Measurements from ENCODE around the gene LITAF. TPM values are rescaled to one million over a fixed set of nuclear protein-coding genes. Genes with fewer than 3 reads are reported as not detected.
"Not testable (repeated sequence)": the region's sequence is repeated elsewhere in the genome, so short reads cannot be mapped to it uniquely, and the experiment has no call there.

The LITAF gene
- total RNA-seq, 4 donors from 2014 or later: 31.6 to 95.0 (median 44.5) TPM

GRCh38 chr16:11562941-11563340 is 23.8 kb downstream of the LITAF start:
- peak overlapping the region in 1 of 4 donors; percentile 59 for H3K27ac ChIP-seq
- ATAC-seq: no peak
- no peaks in the 10 kb centered on the region for H3K9me3 ChIP-seq
- H3K27me3 ChIP-seq: no peaks in the 10 kb centered on the region
- TF ChIP-seq POLR2AphosphoS5 (IDR thresholded peaks at IDR 0.05): no peak
- TF ChIP-seq POLR2A (IDR thresholded peaks at IDR 0.05): no peak
- TF ChIP-seq EP300 (IDR thresholded peaks at IDR 0.05): no peak
- no peak for TF ChIP-seq CTCF (IDR thresholded peaks at IDR 0.05)
- H3K4me3 ChIP-seq: no peak overlapping the region
- H3K4me1 ChIP-seq: peaks cover 0 to 36% (median 3%) of the 10 kb centered on the region in 3 donors
- 89 to 96% methylated on average over 4 to 10 of the region's 10 CpGs for WGBS, 2 donors (ENCODE audit: low coverage in 1 of 2)
- no peaks in the 10 kb centered on the region for H3K36me3 ChIP-seq

GRCh38 chr16:11562411-11562810 is 24.3 kb downstream of the LITAF start:
- H3K27me3 ChIP-seq: no peaks in the 10 kb centered on the region
- H3K4me3 ChIP-seq: no peak overlapping the region
- 73 to 74% methylated on average over 3 to 4 of the region's 7 CpGs for WGBS, 2 donors (ENCODE audit: low coverage in 1 of 2)
- ATAC-seq: no peak
- TF ChIP-seq POLR2AphosphoS5 (IDR thresholded peaks at IDR 0.05): no peak
- peaks cover 0 to 41% (median 3%) of the 10 kb centered on the region in 3 donors for H3K4me1 ChIP-seq
- no peaks in the 10 kb centered on the region for H3K9me3 ChIP-seq
- no peaks in the 10 kb centered on the region for H3K36me3 ChIP-seq
- peak overlapping the region in 2 of 4 donors; percentile 6 to 59 for H3K27ac ChIP-seq

GRCh38 chr16:11561856-11562255 is 24.9 kb downstream of the LITAF start:
- H3K4me1 ChIP-seq: peaks cover 0 to 41% (median 3%) of the 10 kb centered on the region in 3 donors
- no peaks in the 10 kb centered on the region for H3K36me3 ChIP-seq
- peak overlapping the region in 3 of 4 donors; percentile 53 to 76 (median 59) for H3K27ac ChIP-seq
- no CpG with 5 or more reads among the region's 3 CpGs for WGBS, 2 donors (ENCODE audit: low coverage in 1 of 2)
- no peak overlapping the region for H3K4me3 ChIP-seq
- no peaks in the 10 kb centered on the region for H3K27me3 ChIP-seq
- TF ChIP-seq CTCF (IDR thresholded peaks at IDR 0.05): no peak
- TF ChIP-seq POLR2A (IDR thresholded peaks at IDR 0.05): no peak
- TF ChIP-seq POLR2AphosphoS5 (IDR thresholded peaks at IDR 0.05): no peak
- no peak for TF ChIP-seq EP300 (IDR thresholded peaks at IDR 0.05)
- ATAC-seq: no peak
- no peaks in the 10 kb centered on the region for H3K9me3 ChIP-seq

GRCh38 chr16:11561454-11561805 is 25.3 kb downstream of the LITAF start:
- WGBS, 2 donors (ENCODE audit: low coverage in 1 of 2): 73 to 76% methylated on average over 3 to 4 of the region's 4 CpGs
- Histone ChIP-seq H3K27ac (peak overlapping the region in 3 of 4 donors; percentile 53 to 76 (median 59)), H3K9me3 (peaks cover 0 to 3% (median 0%) of the 10 kb centered on the region in 3 donors), H3K4me1 (peaks cover 0 to 37% (median 3%) of the 10 kb centered on the region in 3 donors), H3K36me3 (peaks cover 0 to 3% of the 10 kb centered on the region in 2 donors), H3K27me3 (no peaks in the 10 kb centered on the region), H3K4me3 (no peak overlapping the region)
- no peak for ATAC-seq
- TF ChIP-seq EP300 (IDR thresholded peaks at IDR 0.05) (no peak), POLR2AphosphoS5 (IDR thresholded peaks at IDR 0.05) (no peak), POLR2A (IDR thresholded peaks at IDR 0.05) (no peak), CTCF (IDR thresholded peaks at IDR 0.05) (no peak)

- Histone ChIP-seq H3K4me3 (no peak overlapping the region), H3K9me3 (peaks cover 0 to 9% (median 0%) of the 10 kb centered on the region in 3 donors), H3K36me3 (peaks cover 0 to 9% of the 10 kb centered on the region in 2 donors), H3K4me1 (peaks cover 0 to 36% (median 3%) of the 10 kb centered on the region in 3 donors), H3K27ac (peak overlapping the region in 3 of 4 donors; percentile 53 to 76 (median 59)), H3K27me3 (no peaks in the 10 kb centered on the region)
- peak; percentile 67 for ATAC-seq
- TF ChIP-seq EP300 (IDR thresholded peaks at IDR 0.05) (no peak), CTCF (IDR thresholded peaks at IDR 0.05) (no peak), POLR2AphosphoS5 (IDR thresholded peaks at IDR 0.05) (no peak), POLR2A (IDR thresholded peaks at IDR 0.05) (no peak)
- WGBS, 2 donors (ENCODE audit: low coverage in 1 of 2): 56 to 60% methylated on average over 12 to 16 of the region's 21 CpGs
Measured at GRCh38 chr16:11560701-11561453, 25.8 kb downstream of the LITAF start.

- peaks cover 0 to 33% of the 10 kb centered on the region in 2 donors for H3K36me3 ChIP-seq
- peaks cover 0 to 38% (median 3%) of the 10 kb centered on the region in 3 donors for H3K4me1 ChIP-seq
- H3K9me3 ChIP-seq, H3K27me3 ChIP-seq, H3K4me3 ChIP-seq, ATAC-seq: not testable (repeated sequence)
- WGBS, 2 donors (ENCODE audit: low coverage in 1 of 2): 91 to 98% methylated on average over 4 to 5 of the region's 6 CpGs
- peak overlapping the region in 3 of 4 donors; percentile 21 to 67 (median 55) for H3K27ac ChIP-seq
Measured at GRCh38 chr16:11558308-11558823, 28.4 kb downstream of the LITAF start.

Data from gastroesophageal sphincter (tissue), 4 donors.